ENCODE results near the gene IPP.

DNA sequence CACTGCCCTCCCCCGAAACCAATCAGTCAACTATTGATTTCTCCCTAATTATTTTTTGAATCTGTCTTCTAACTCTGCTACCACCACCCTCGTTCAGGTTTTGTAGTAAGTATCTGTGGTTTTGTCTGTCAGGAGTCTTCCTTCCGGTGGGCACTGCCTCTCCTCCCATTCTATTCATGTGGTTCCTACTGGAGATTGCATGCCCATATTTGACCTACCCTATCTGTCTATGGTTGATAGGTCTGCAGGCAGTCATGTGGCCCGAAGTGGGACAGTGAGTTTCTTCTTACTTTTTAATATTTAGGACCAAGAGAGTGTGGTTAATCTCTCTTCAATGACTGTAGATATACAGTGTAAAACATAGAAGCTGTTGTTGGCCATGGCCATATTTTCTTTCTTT is 35.1 kb upstream of the IPP start:
- TF ChIP-seq POLR2A (IDR thresholded peaks at IDR 0.05): no peak
- TF ChIP-seq, protein P1, sequence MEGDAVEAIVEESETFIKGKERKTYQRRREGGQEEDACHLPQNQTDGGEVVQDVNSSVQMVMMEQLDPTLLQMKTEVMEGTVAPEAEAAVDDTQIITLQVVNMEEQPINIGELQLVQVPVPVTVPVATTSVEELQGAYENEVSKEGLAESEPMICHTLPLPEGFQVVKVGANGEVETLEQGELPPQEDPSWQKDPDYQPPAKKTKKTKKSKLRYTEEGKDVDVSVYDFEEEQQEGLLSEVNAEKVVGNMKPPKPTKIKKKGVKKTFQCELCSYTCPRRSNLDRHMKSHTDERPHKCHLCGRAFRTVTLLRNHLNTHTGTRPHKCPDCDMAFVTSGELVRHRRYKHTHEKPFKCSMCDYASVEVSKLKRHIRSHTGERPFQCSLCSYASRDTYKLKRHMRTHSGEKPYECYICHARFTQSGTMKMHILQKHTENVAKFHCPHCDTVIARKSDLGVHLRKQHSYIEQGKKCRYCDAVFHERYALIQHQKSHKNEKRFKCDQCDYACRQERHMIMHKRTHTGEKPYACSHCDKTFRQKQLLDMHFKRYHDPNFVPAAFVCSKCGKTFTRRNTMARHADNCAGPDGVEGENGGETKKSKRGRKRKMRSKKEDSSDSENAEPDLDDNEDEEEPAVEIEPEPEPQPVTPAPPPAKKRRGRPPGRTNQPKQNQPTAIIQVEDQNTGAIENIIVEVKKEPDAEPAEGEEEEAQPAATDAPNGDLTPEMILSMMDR (IDR thresholded peaks at IDR 0.05): no peak

Data from breast epithelium (tissue), 3 donors.